ENCODE measurements around the gene MAPK12.

Gene MAPK12

GRCh38 chr22:50255607-50256006, 5.9 kb downstream of the MAPK12 start:
- DNase-seq (ENCODE audit: low read depth) = no peak
- no peak for TF ChIP-seq CTCF (IDR thresholded peaks at IDR 0.05; ENCODE audit: insufficient read depth, low read depth, low read length, missing control alignments)

GRCh38 chr22:50255099-50255498, 6.4 kb downstream of the MAPK12 start:
- no peak overlapping the region for H3K4me3 ChIP-seq (ENCODE audit: low read depth, low read length)
- no peak for TF ChIP-seq CTCF (IDR thresholded peaks at IDR 0.05; ENCODE audit: insufficient read depth, low read depth, low read length, missing control alignments)
- no peak for DNase-seq (ENCODE audit: low read depth)

More at GRCh38 chr22:50255607-50256006, 5.9 kb downstream of the MAPK12 start:
- no peak overlapping the region for H3K4me3 ChIP-seq (ENCODE audit: low read depth, low read length)

GRCh38 chr22:50253941-50254340, 7.5 kb downstream of the MAPK12 start:
- TF ChIP-seq CTCF (IDR thresholded peaks at IDR 0.05; ENCODE audit: insufficient read depth, low read depth, low read length, missing control alignments) = no peak
- no peak overlapping the region for H3K4me3 ChIP-seq (ENCODE audit: low read depth, low read length)
- DNase-seq (ENCODE audit: low read depth) = no peak

- DNase-seq (ENCODE audit: low read depth) = no peak
- no peak for TF ChIP-seq CTCF (IDR thresholded peaks at IDR 0.05; ENCODE audit: insufficient read depth, low read depth, low read length, missing control alignments)
- no peak overlapping the region for H3K4me3 ChIP-seq (ENCODE audit: low read depth, low read length)
Observed at GRCh38 chr22:50253046-50253915, 8.2 kb downstream of the MAPK12 start.

GRCh38 chr22:50252082-50253045, 9.1 kb downstream of the MAPK12 start:
- H3K4me3 ChIP-seq (ENCODE audit: low read depth, low read length) = no peak overlapping the region
- TF ChIP-seq CTCF (IDR thresholded peaks at IDR 0.05; ENCODE audit: insufficient read depth, low read depth, low read length, missing control alignments) = peak; percentile 69
- peak; percentile 72 for DNase-seq (ENCODE audit: low read depth)

GRCh38 chr22:50251477-50252081, 9.9 kb downstream of the MAPK12 start:
- no peak overlapping the region; the same call in 1 of the 2 replicates for H3K4me3 ChIP-seq (ENCODE audit: low read depth, low read length)
- TF ChIP-seq CTCF (IDR thresholded peaks at IDR 0.05; ENCODE audit: insufficient read depth, low read depth, low read length, missing control alignments) = no peak
- no peak for DNase-seq (ENCODE audit: low read depth)

All from GM12865 (cell line).